Activated T-helper 1 cell treated with anti-CD3 and anti-CD28 coated beads, Interleukin-2, amount 50 U/mL, for 16 hours (primary cell): ENCODE data around the gene SEC23B.
A peak's percentile ranks its signal among the peaks of the same experiment; 100 is the strongest.
"Not testable (repeated sequence)": the region's sequence is repeated elsewhere in the genome, so short reads cannot be mapped to it uniquely, and the experiment has no call there.

ENCODE experiments used
- DNase-seq, 2 donors: peaks; one replicate each; pipeline ENCODE4 v3.0.0-alpha.2; 2020; ENCODE audit warnings: low read depth in 1 of 2, low spot score in 1 of 2

SEC23B gene

GRCh38 chr20:18507218-18508191 is at the start of gene SEC23B:
SEC23B (plus strand) TSS chr20:18507940; CDS start chr20:18510836, 2,896 bp downstream.
- DNase-seq, result peak; percentile 96

GRCh38 chr20:18465536-18466200 is 42.1 kb upstream of the SEC23B start:
- no peak for DNase-seq

- no peak for DNase-seq
These were observed 41.2 kb upstream of the SEC23B start for GRCh38 chr20:18466574-18466893.

GRCh38 chr20:18466894-18467730 is 40.6 kb upstream of the SEC23B start, which contains the start of the genes DZANK1 and POLR3F:
DZANK1 (minus strand) TSS chr20:18467030; CDS start chr20:18465358, 1,672 bp downstream.
POLR3F (plus strand) TSS chr20:18467390; CDS start chr20:18467507, 117 bp downstream.
- peak; percentile 83 to 86 for DNase-seq

GRCh38 chr20:18477218-18477617 is 30.5 kb upstream of the SEC23B start:
- DNase-seq, result no peak

GRCh38 chr20:18477821-18478220 is 29.9 kb upstream of the SEC23B start:
- DNase-seq, result no peak

GRCh38 chr20:18481596-18481995 is 26.1 kb upstream of the SEC23B start:
- DNase-seq, result no peak

- DNase-seq, result no peak
These were observed 19.4 kb upstream of the SEC23B start for GRCh38 chr20:18488301-18488700.

- DNase-seq, result no peak
These were observed 11.7 kb upstream of the SEC23B start for GRCh38 chr20:18496042-18496441.

GRCh38 chr20:18496740-18497592 is 10.8 kb upstream of the SEC23B start, which contains the start of gene RBBP9:
RBBP9 (minus strand) TSS chr20:18497225; CDS start chr20:18497167, 58 bp downstream.
- peak; percentile 42 to 52 for DNase-seq

GRCh38 chr20:18497603-18498002 is 10.1 kb upstream of the SEC23B start:
- no peak for DNase-seq

GRCh38 chr20:18501672-18502071 is 6.1 kb upstream of the SEC23B start:
- DNase-seq, result not testable (repeated sequence)

- DNase-seq, result no peak
These were observed 3.2 kb upstream of the SEC23B start for GRCh38 chr20:18504479-18505060.

GRCh38 chr20:18506744-18507143 is 996 bp upstream of the SEC23B start:
- no peak for DNase-seq

GRCh38 chr20:18511571-18511970 is 3.8 kb downstream of the SEC23B start:
- no peak for DNase-seq

GRCh38 chr20:18513208-18513607 is 5.5 kb downstream of the SEC23B start:
- no peak for DNase-seq

- no peak for DNase-seq
These were observed 6.4 kb downstream of the SEC23B start for GRCh38 chr20:18514127-18514526.

GRCh38 chr20:18515973-18516372 is 8.2 kb downstream of the SEC23B start:
- DNase-seq, result no peak

- not testable (repeated sequence) for DNase-seq
These were observed 14.3 kb downstream of the SEC23B start for GRCh38 chr20:18522066-18522465.

- no peak for DNase-seq
These were observed 15.3 kb downstream of the SEC23B start for GRCh38 chr20:18523066-18523465.
